HL-60 (cell line): Measurements from ENCODE around the gene DBN1.

Source experiments
- DNase-seq, 2 experiments: peaks; one replicate each; pipeline ENCODE4 v3.0.0-alpha.2; 2010 to 2020; ENCODE audit warnings: low read depth in 1 of 2, low spot score in 1 of 2
- H3K27ac ChIP-seq: fragments of 250-450 bp; sonication (Bioruptor Pico); replicated peaks from 2 replicates; pipeline ENCODE4 v1.5.1; 2020; ENCODE audit warnings: mild to moderate bottlenecking, moderate library complexity
- H3K27me3 ChIP-seq: fragments of 250-450 bp; sonication (Bioruptor Pico); 2 replicates; pipeline ENCODE4 v1.5.1; 2021; ENCODE audit warnings: mild to moderate bottlenecking, moderate library complexity; ENCODE audit not compliant: insufficient read depth, poor library complexity, severe bottlenecking
- H3K4me3 ChIP-seq: replicated peaks from 2 replicates; pipeline ENCODE4 v1.5.1; 2011; ENCODE audit warnings: mild to moderate bottlenecking, control low read depth, low read length; ENCODE audit not compliant: insufficient read depth
- CTCF ChIP-seq: IDR thresholded peaks from one replicate; pipeline ENCODE4 v1.5.1; 2011; ENCODE audit warnings: low read length, control low read depth, inconsistent platforms; ENCODE audit not compliant: insufficient read depth
- GABPA ChIP-seq: IDR thresholded peaks from 2 replicates; pipeline ENCODE4 v1.6.1; 2012; ENCODE audit warnings: low read depth
- POLR2AphosphoS5 ChIP-seq: IDR thresholded peaks from 2 replicates; pipeline ENCODE4 v1.6.1; 2012; ENCODE audit warnings: low read depth
- REST ChIP-seq: IDR thresholded peaks from 2 replicates; pipeline ENCODE4 v1.6.1; 2012; ENCODE audit warnings: low read depth; ENCODE audit not compliant: insufficient replicate concordance
- SPI1 ChIP-seq: IDR thresholded peaks from 2 replicates; pipeline ENCODE4 v1.6.1; 2012; ENCODE audit warnings: low read depth, mild to moderate bottlenecking, borderline replicate concordance

DBN1 gene

GRCh38 chr5:177455661-177456590 is 17.5 kb downstream of the DBN1 start:
- Histone ChIP-seq H3K27me3 (no peaks in the 10 kb centered on the region), H3K27ac (peak overlapping the region; percentile 80), H3K4me3 (peak overlapping the region; percentile 75)
- DNase-seq: peak; percentile 80 to 94
- peak; percentile 19; the same call in 1 of the 2 replicates for TF ChIP-seq GABPA
- TF ChIP-seq REST: no peak
- peak; percentile 85 for TF ChIP-seq CTCF
- TF ChIP-seq POLR2AphosphoS5: peak; percentile 16
- no peak for TF ChIP-seq SPI1

- peak overlapping the region; percentile 80 for H3K27ac ChIP-seq
- TF ChIP-seq CTCF (peak; percentile 20), GABPA (peak; percentile 34; the same call in 1 of the 2 replicates), POLR2AphosphoS5 (no peak; the same call in 1 of the 2 replicates), SPI1 (no peak), REST (peak; percentile 30)
- no peaks in the 10 kb centered on the region for H3K27me3 ChIP-seq
- peak overlapping the region; percentile 75 for H3K4me3 ChIP-seq
- DNase-seq: peak; percentile 83 to 86
Measured at GRCh38 chr5:177455036-177455660, 18.3 kb downstream of the DBN1 start.

- peak; percentile 79 to 90 for DNase-seq
- Histone ChIP-seq H3K4me3 (peak overlapping the region; percentile 75), H3K27me3 (no peaks in the 10 kb centered on the region), H3K27ac (peak overlapping the region; percentile 80)
- TF ChIP-seq GABPA (0 out of 2 replicates have a peak, but pooled peaks have one; percentile 19), CTCF (peak; percentile 70), POLR2AphosphoS5 (no peak)
Measured at GRCh38 chr5:177454397-177455035, 18.9 kb downstream of the DBN1 start.
